Testis (tissue), 3 donors: ENCODE measurements around the gene DGKB. TPM values are rescaled to one million over a fixed set of nuclear protein-coding genes. Genes with fewer than 3 reads are reported as not detected.

ENCODE experiments used
- DNase-seq: peaks from one replicate; pipeline ENCODE4 v3.0.0-alpha.2; 2019
- H3K27ac ChIP-seq, 2 donors: fragments of 200-600 bp; sonication (generic); one replicate each; pipeline ENCODE4 v1.5.1; 2019
- H3K27me3 ChIP-seq: fragments of 200-600 bp; sonication (generic); one replicate; pipeline ENCODE4 v1.5.1; 2019
- H3K36me3 ChIP-seq: fragments of 200-600 bp; sonication (generic); one replicate; pipeline ENCODE4 v1.5.1; 2017; ENCODE audit warnings: low read depth; ENCODE audit errors: missing control alignments
- H3K4me1 ChIP-seq: fragments of 200-600 bp; sonication (generic); one replicate; pipeline ENCODE4 v1.5.1; 2019
- H3K4me3 ChIP-seq, 2 donors: fragments of 200-600 bp; sonication (generic); one replicate each; pipeline ENCODE4 v1.5.1; 2017 to 2019
- H3K9me3 ChIP-seq: fragments of 200-600 bp; sonication (generic); one replicate; pipeline ENCODE4 v1.5.1; 2017
- POLR2A ChIP-seq: fragments of 450-650 bp; IDR thresholded peaks from one replicate; pipeline ENCODE4 v1.6.1; 2017; ENCODE audit warnings: antibody characterized with exemption, mild to moderate bottlenecking, moderate library complexity
- WGBS, 2 donors: methylation state at CpG; one replicate each; pipeline ENCODE4 v1.1.5; 2018; 5-methylcytosine and 5-hydroxymethylcytosine counted together
- intact Hi-C: fragments of 100-400 bp; cut with DNase I; formaldehyde crosslinking; loops from one replicate; pipeline ENCODE4 v1.15.1; 2023; ENCODE audit warnings: low total_unique reads
- polyA plus RNA-seq: library from polyadenylated mRNA; stranded (reverse); fragments of 350-450 nt; fragmentation: Illumina TruSeq; extraction: RNeasy Lipid Tissue Mini Kit (QIAGEN cat#74804); gene quantifications from one replicate; pipeline ENCODE4 v1.2.3, GENCODE V29; 2014; ENCODE audit warnings: low read depth, low replicate concordance; ENCODE audit not compliant: insufficient read depth
- total RNA-seq, 2 donors: library from RNA; depleted of rRNA; stranded (reverse); fragments of >200 nt; gene quantifications; one replicate each; pipeline ENCODE4 v1.2.3, GENCODE V29; 2016
- TF ChIP-seq, protein P1 (sequence below), 3 experiments: fragments of 450-650 bp in 2 of 3; fragments of 200-600 bp in 1 of 3; sonication (generic) in 1 of 3; IDR thresholded peaks; one replicate each; pipeline ENCODE4 v1.5.1; 2016 to 2019; ENCODE audit warnings: antibody characterized with exemption in 3 of 3, mild to moderate bottlenecking in 2 of 3, moderate library complexity in 1 of 3

DGKB gene
- total and polyA plus RNA-seq, 3 donors from 2014 or later: 0.17 to 1.1 (median 0.55) TPM

DNA sequence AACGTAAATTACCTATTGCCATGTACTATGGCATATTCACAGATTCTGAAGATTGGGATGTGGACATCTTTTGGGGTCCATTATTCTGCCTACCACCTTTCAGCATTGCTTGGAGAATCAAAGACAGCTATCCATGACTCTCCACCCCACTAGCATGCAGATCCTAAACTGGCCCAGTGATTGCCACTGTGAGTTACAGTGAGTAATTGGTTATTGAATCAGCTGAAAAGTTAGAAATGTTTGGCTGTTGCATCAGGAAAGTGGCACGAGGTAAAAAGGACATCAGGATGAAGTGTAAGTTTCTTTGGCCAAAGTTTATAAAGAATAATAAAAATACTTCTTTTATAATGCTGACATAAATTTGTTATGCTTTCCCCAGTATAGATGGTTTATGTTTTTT, 764.9 kb downstream of the DGKB start:
- Histone ChIP-seq H3K27ac (no peak overlapping the region), H3K4me3 (no peak overlapping the region), H3K4me1 (peaks cover 3% of the 10 kb centered on the region), H3K36me3 (no peaks in the 10 kb centered on the region), H3K9me3 (no peaks in the 10 kb centered on the region), H3K27me3 (no peaks in the 10 kb centered on the region)
- TF ChIP-seq POLR2A: no peak
- TF ChIP-seq, protein P1, sequence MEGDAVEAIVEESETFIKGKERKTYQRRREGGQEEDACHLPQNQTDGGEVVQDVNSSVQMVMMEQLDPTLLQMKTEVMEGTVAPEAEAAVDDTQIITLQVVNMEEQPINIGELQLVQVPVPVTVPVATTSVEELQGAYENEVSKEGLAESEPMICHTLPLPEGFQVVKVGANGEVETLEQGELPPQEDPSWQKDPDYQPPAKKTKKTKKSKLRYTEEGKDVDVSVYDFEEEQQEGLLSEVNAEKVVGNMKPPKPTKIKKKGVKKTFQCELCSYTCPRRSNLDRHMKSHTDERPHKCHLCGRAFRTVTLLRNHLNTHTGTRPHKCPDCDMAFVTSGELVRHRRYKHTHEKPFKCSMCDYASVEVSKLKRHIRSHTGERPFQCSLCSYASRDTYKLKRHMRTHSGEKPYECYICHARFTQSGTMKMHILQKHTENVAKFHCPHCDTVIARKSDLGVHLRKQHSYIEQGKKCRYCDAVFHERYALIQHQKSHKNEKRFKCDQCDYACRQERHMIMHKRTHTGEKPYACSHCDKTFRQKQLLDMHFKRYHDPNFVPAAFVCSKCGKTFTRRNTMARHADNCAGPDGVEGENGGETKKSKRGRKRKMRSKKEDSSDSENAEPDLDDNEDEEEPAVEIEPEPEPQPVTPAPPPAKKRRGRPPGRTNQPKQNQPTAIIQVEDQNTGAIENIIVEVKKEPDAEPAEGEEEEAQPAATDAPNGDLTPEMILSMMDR (IDR thresholded peaks at IDR 0.05): no peak
- 73 to 88% methylated on average over 2 of the region's 2 CpGs for WGBS, 2 donors
- no peak for DNase-seq
- intact Hi-C loops: no loop called here

DNA sequence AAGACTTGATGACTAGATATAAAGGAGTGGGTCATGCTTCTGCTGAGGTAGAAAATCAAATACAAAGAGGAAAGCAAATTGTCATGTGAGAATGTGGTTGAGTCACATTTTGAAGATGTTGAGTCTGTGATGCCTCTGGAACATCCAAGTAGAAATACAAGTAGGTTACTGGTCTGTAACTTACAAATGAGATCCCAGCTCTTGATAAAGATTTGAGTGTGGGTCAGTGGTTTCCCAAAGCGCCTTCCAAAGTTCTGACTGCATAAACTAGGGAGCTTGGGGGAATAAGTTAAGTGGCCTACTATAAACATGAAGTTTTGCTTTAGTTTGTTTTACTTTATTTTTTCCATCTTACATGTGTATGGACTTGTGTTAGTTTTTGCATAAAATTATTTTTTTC, 768.8 kb downstream of the DGKB start:
- intact Hi-C loops: no loop called here
- 88 to 95% methylated on average over 1 of the region's 1 CpG for WGBS, 2 donors
- no peak overlapping the region for H3K4me3 ChIP-seq
- TF ChIP-seq POLR2A: no peak
- TF ChIP-seq, protein P1 (IDR thresholded peaks at IDR 0.05): no peak
- H3K27ac ChIP-seq: no peak overlapping the region
- H3K4me1 ChIP-seq: no peaks in the 10 kb centered on the region
- no peaks in the 10 kb centered on the region for H3K9me3 ChIP-seq
- DNase-seq: no peak
- no peaks in the 10 kb centered on the region for H3K27me3 ChIP-seq
- no peaks in the 10 kb centered on the region for H3K36me3 ChIP-seq

DNA sequence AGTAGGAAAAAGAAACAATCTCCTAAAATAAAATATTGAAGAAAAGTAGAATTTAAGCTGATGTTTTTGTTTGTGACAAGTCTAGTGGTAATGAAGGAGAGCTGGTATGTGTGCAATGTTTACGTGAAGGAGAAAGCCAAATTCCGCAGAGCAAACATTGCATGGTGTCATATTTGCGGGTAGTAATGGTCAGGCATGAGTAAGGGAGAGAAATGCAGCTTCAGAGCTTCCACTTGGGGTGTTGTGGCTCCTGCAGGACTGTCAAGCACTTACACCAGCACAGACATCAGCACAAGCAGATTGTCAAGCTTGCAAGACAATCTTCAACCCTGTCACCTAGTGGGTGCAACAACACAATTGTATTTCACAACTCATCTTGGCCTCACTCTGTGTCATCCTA, 776.6 kb downstream of the DGKB start:
- H3K4me1 ChIP-seq: no peaks in the 10 kb centered on the region
- intact Hi-C loops: no loop called here
- DNase-seq: no peak

DNA sequence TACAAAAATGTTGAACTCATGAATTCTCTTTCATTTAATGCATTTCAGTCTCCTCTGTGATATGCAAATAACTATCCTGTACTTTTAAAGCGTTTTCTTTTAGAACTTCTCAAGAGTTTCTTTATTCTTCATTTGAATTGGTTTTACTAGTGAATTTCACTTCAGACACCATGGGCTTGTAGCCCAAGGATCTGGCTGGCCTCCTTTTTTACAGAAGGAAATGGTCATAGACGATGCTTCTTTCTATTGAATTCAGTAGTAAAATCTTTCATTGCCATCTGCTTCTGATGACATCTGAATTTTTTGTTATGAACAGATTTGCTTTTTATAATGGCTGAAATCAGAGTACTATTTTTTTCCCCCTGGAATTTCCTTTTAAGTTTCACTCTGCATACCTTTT, 777.8 kb downstream of the DGKB start:
- intact Hi-C loops: no loop called here
- 82 to 87% methylated on average over 2 of the region's 2 CpGs for whole genome bisulfite sequencing, 2 donors
- DNase-seq: no peak
- H3K36me3 ChIP-seq: no peaks in the 10 kb centered on the region
- no peaks in the 10 kb centered on the region for H3K27me3 ChIP-seq
- TF ChIP-seq, protein P1 (IDR thresholded peaks at IDR 0.05): no peak
- TF ChIP-seq POLR2A: no peak
- no peaks in the 10 kb centered on the region for H3K9me3 ChIP-seq
- H3K4me1 ChIP-seq: no peaks in the 10 kb centered on the region
- no peak overlapping the region for H3K4me3 ChIP-seq
- H3K27ac ChIP-seq: no peak overlapping the region

More for the DNA sequence above, 776.6 kb downstream of the DGKB start:
- WGBS, 2 donors: 96 to 99% methylated on average over 3 of the region's 3 CpGs
- H3K27ac ChIP-seq: no peak overlapping the region
- no peaks in the 10 kb centered on the region for H3K36me3 ChIP-seq
- TF ChIP-seq, protein P1 (IDR thresholded peaks at IDR 0.05): no peak
- TF ChIP-seq POLR2A: no peak
- H3K9me3 ChIP-seq: no peaks in the 10 kb centered on the region
- no peaks in the 10 kb centered on the region for H3K27me3 ChIP-seq
- no peak overlapping the region for H3K4me3 ChIP-seq

DNA sequence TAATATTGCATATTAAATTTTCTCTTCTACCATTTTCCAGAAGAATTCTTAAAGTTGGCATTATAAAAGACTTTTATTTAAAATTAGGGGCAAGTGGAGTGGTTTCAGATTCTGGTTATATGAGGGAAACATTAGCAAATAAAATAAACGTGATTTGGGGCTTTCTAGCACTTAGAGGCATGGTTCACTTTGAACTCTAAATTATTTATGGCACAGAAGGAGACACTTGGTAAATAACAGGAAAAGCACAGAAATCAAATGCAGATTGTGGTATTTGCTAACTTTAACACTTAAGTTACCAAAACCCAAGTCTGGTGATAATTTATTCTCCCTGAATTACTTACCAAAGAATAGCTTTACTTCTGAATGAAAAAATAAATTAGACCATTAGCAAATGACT, 778.6 kb downstream of the DGKB start:
- no peak overlapping the region for H3K4me3 ChIP-seq
- intact Hi-C loops: no loop called here
- 36 to 46% methylated on average over 1 of the region's 1 CpG for WGBS, 2 donors
- H3K27me3 ChIP-seq: no peaks in the 10 kb centered on the region
- H3K36me3 ChIP-seq: no peaks in the 10 kb centered on the region
- no peaks in the 10 kb centered on the region for H3K4me1 ChIP-seq
- H3K9me3 ChIP-seq: no peaks in the 10 kb centered on the region
- H3K27ac ChIP-seq: peak overlapping the region in 1 of 2 donors; percentile 17
- no peak for TF ChIP-seq POLR2A
- TF ChIP-seq, protein P1 (IDR thresholded peaks at IDR 0.05): no peak
- DNase-seq: no peak
